Measurements from ENCODE around the gene RNF225. TPM values are rescaled to one million over a fixed set of nuclear protein-coding genes. Genes with fewer than 3 reads are reported as not detected.

The RNF225 gene
- total RNA-seq (2022; extraction: Qiagen RNA extraction), result 0.18 to 0.37 TPM (median 0.23 TPM) in 4 of 5 replicates, not detected in the other

GRCh38 chr19:58395220-58395978 lies at the start of gene RNF225:
Gene RNF225, plus strand, starts transcription at chr19:58395656. Its CDS starts 434 bp downstream, at chr19:58396090.

GRCh38 chr19:58352760-58353671 lies 42.4 kb upstream of the RNF225 start, which contains the start of gene A1BG:
Gene A1BG, minus strand, starts transcription at chr19:58353492. Its CDS starts 55 bp downstream, at chr19:58353437.

GRCh38 chr19:58362272-58362994 lies 33.0 kb upstream of the RNF225 start, which contains the start of gene ZNF497:
Gene ZNF497, minus strand, starts transcription at chr19:58362751. Its CDS starts 5,116 bp downstream, at chr19:58357635.

GRCh38 chr19:58380662-58381459 lies 14.6 kb upstream of the RNF225 start, which contains the start of gene ZNF837:
Gene ZNF837, minus strand, starts transcription at chr19:58381030. Its CDS starts 11,698 bp downstream, at chr19:58369332.

GRCh38 chr19:58386576-58387337 lies 8.7 kb upstream of the RNF225 start, which contains the start of gene RPS5:
Gene RPS5, plus strand, starts transcription at chr19:58387269. Its CDS starts 869 bp downstream, at chr19:58388138.

GRCh38 chr19:58408152-58409009 lies 12.9 kb downstream of the RNF225 start, which contains the start of gene ZNF584:
Gene ZNF584, plus strand, starts transcription at chr19:58408649. Its CDS starts 499 bp downstream, at chr19:58409148.

GRCh38 chr19:58439576-58440554 lies 44.4 kb downstream of the RNF225 start, which contains the start of gene ZNF132:
Gene ZNF132, minus strand, starts transcription at chr19:58440153. Its CDS starts 332 bp downstream, at chr19:58439821.

Other genes with a start within 250 kb of the RNF225 start
- 2.5 to 3.1 TPM (median 2.8 TPM) in 5 replicates for gene ZNF329, start 244.9 kb upstream of the RNF225 start, total RNA-seq (2022; extraction: Qiagen RNA extraction)
- gene ZNF274, start 212.6 kb upstream of the RNF225 start, total RNA-seq (2022; extraction: Qiagen RNA extraction), result 11.6 to 15.2 TPM (median 12.8 TPM) in 5 replicates
- 15.5 to 24.6 TPM (median 17.5 TPM) in 5 replicates for gene ZNF544, start 166.7 kb upstream of the RNF225 start, total RNA-seq (2022; extraction: Qiagen RNA extraction)
- 0.80 to 1.2 TPM (median 0.93 TPM) in 5 replicates for gene ZNF8, start 116.7 kb upstream of the RNF225 start, total RNA-seq (2022; extraction: Qiagen RNA extraction)
- gene ERVK3-1, start 90.3 kb upstream of the RNF225 start, total RNA-seq (2022; extraction: Qiagen RNA extraction), result 84.3 to 105 TPM (median 89.0 TPM) in 5 replicates
- gene ZSCAN22, start 68.7 kb upstream of the RNF225 start, total RNA-seq (2022; extraction: Qiagen RNA extraction), result 2.1 to 3.0 TPM (median 2.4 TPM) in 5 replicates
- 8.7 to 15.9 TPM (median 14.4 TPM) in 5 replicates for gene A1BG, start 42.2 kb upstream of the RNF225 start, total RNA-seq (2022; extraction: Qiagen RNA extraction)
- 0.91 to 1.7 TPM (median 1.3 TPM) in 5 replicates for gene ZNF497, start 32.9 kb upstream of the RNF225 start, total RNA-seq (2022; extraction: Qiagen RNA extraction)
- gene ZNF837, start 14.6 kb upstream of the RNF225 start, total RNA-seq (2022; extraction: Qiagen RNA extraction), result 0.79 to 1.6 TPM (median 1.4 TPM) in 5 replicates
- gene RPS5, start 8.4 kb upstream of the RNF225 start, total RNA-seq (2022; extraction: Qiagen RNA extraction), result 2,297 to 2,583 TPM (median 2,408 TPM) in 5 replicates
- 16.9 to 19.7 TPM (median 18.2 TPM) in 5 replicates for gene ZNF584, start 13.0 kb downstream of the RNF225 start, total RNA-seq (2022; extraction: Qiagen RNA extraction)
- 0.12 to 0.19 TPM (median 0.12 TPM) in 4 of 5 replicates, not detected in the other for gene ZNF132, start 44.5 kb downstream of the RNF225 start, total RNA-seq (2022; extraction: Qiagen RNA extraction)
- 6.3 to 6.9 TPM (median 6.6 TPM) in 5 replicates for gene ZNF324B, start 56.0 kb downstream of the RNF225 start, total RNA-seq (2022; extraction: Qiagen RNA extraction)
- 9.1 to 11.1 TPM (median 10.4 TPM) in 5 replicates for gene ZNF324, start 71.4 kb downstream of the RNF225 start, total RNA-seq (2022; extraction: Qiagen RNA extraction)
- 10.2 to 13.0 TPM (median 12.3 TPM) in 5 replicates for gene ZNF446, start 80.7 kb downstream of the RNF225 start, total RNA-seq (2022; extraction: Qiagen RNA extraction)
- 21.6 to 34.9 TPM (median 30.9 TPM) in 5 replicates for gene SLC27A5, start 116.3 kb downstream of the RNF225 start, total RNA-seq (2022; extraction: Qiagen RNA extraction)
- 14.1 to 20.4 TPM (median 19.7 TPM) in 5 replicates for gene ZBTB45, start 124.2 kb downstream of the RNF225 start, total RNA-seq (2022; extraction: Qiagen RNA extraction)
- 628 to 732 TPM (median 680 TPM) in 5 replicates for gene TRIM28, start 148.4 kb downstream of the RNF225 start, total RNA-seq (2022; extraction: Qiagen RNA extraction)
- 191 to 219 TPM (median 202 TPM) in 5 replicates for gene CHMP2A, start 159.4 kb downstream of the RNF225 start, total RNA-seq (2022; extraction: Qiagen RNA extraction)
- 130 to 146 TPM (median 138 TPM) in 5 replicates for gene UBE2M, start 163.0 kb downstream of the RNF225 start, total RNA-seq (2022; extraction: Qiagen RNA extraction)
- 10.2 to 17.3 TPM (median 15.3 TPM) in 5 replicates for gene MZF1, start 177.7 kb downstream of the RNF225 start, total RNA-seq (2022; extraction: Qiagen RNA extraction)